Astrocyte (in vitro differentiated cells and primary cell): ENCODE measurements around the gene ACOX2. TPM values are rescaled to one million over a fixed set of nuclear protein-coding genes. Genes with fewer than 3 reads are reported as not detected.

Experiments
- DNase-seq: peaks from one replicate; pipeline ENCODE4 v3.0.0-alpha.2; 2010; ENCODE audit warnings: low read depth
- FAIRE-seq: peaks from 2 replicates; lab custom pipeline; 2011; peaks lifted over from hg19 to GRCh38; lab: Jason Lieb, UNC
- H2AFZ ChIP-seq: 2 replicates; pipeline ENCODE4 v1.6.0; 2012; ENCODE audit warnings: low read depth, low read length, inconsistent platforms
- H3K27ac ChIP-seq: 2 replicates; pipeline ENCODE4 v1.5.1; 2011; ENCODE audit warnings: low read depth, low read length, inconsistent platforms
- H3K27me3 ChIP-seq: 2 replicates; pipeline ENCODE4 v1.6.0; 2011; ENCODE audit warnings: low read length, inconsistent platforms; ENCODE audit not compliant: insufficient read depth
- H3K36me3 ChIP-seq: 2 replicates; pipeline ENCODE4 v1.5.1; 2011; ENCODE audit warnings: low read length, inconsistent platforms; ENCODE audit not compliant: insufficient read depth
- H3K4me1 ChIP-seq: 2 replicates; pipeline ENCODE4 v1.5.1; 2011; ENCODE audit warnings: low read length, inconsistent platforms; ENCODE audit not compliant: insufficient read depth
- H3K4me2 ChIP-seq: 2 replicates; pipeline ENCODE4 v1.6.0; 2012; ENCODE audit warnings: low read length, inconsistent platforms
- H3K4me3 ChIP-seq: 2 replicates; pipeline ENCODE4 v1.5.1; 2011; ENCODE audit warnings: low read depth, mild to moderate bottlenecking, low read length, inconsistent platforms; ENCODE audit not compliant: insufficient read depth
- H3K79me2 ChIP-seq: 2 replicates; pipeline ENCODE4 v1.6.0; 2012; ENCODE audit warnings: mild to moderate bottlenecking, low read length, inconsistent platforms; ENCODE audit not compliant: insufficient read depth
- H3K9ac ChIP-seq: 2 replicates; pipeline ENCODE4 v1.6.0; 2012; ENCODE audit warnings: mild to moderate bottlenecking, low read length, inconsistent platforms
- H3K9me3 ChIP-seq: 2 replicates; pipeline ENCODE4 v1.5.1; 2012; ENCODE audit warnings: low read depth, mild to moderate bottlenecking, low read length, inconsistent platforms; ENCODE audit not compliant: insufficient read depth
- H4K20me1 ChIP-seq: 2 replicates; pipeline ENCODE4 v1.6.0; 2012; ENCODE audit warnings: low read length, inconsistent platforms; ENCODE audit not compliant: insufficient read depth
- H3K27ac Mint-ChIP-seq: one replicate; pipeline ENCODE4 v1.8.0; 2021; ENCODE audit warnings: mild to moderate bottlenecking, mixed read lengths; ENCODE audit not compliant: unreplicated experiment
- H3K27me3 Mint-ChIP-seq: one replicate; pipeline ENCODE4 v1.8.0; 2021; ENCODE audit warnings: low read depth, mixed read lengths; ENCODE audit not compliant: unreplicated experiment
- H3K36me3 Mint-ChIP-seq: one replicate; pipeline ENCODE4 v1.8.0; 2021; ENCODE audit warnings: low read depth, mixed read lengths; ENCODE audit not compliant: unreplicated experiment
- H3K4me1 Mint-ChIP-seq: one replicate; pipeline ENCODE4 v1.8.0; 2021; ENCODE audit warnings: low read depth, mixed read lengths; ENCODE audit not compliant: unreplicated experiment
- H3K4me3 Mint-ChIP-seq: one replicate; pipeline ENCODE4 v1.8.0; 2021; ENCODE audit warnings: mild to moderate bottlenecking, moderate library complexity, mixed read lengths; ENCODE audit not compliant: unreplicated experiment
- H3K9me3 Mint-ChIP-seq: one replicate; pipeline ENCODE4 v1.8.0; 2021; ENCODE audit warnings: mild to moderate bottlenecking, mixed read lengths; ENCODE audit not compliant: unreplicated experiment
- EZH2 ChIP-seq: IDR thresholded peaks from 2 replicates; pipeline ENCODE4 v1.6.1; 2012; ENCODE audit warnings: mild to moderate bottlenecking, low read length, inconsistent platforms; ENCODE audit not compliant: insufficient read depth
- total RNA-seq: library from RNA; stranded (reverse); gene quantifications from 2 replicates; pipeline ENCODE4 v1.2.1, GENCODE V29; 2021
- TF ChIP-seq, protein P1 (sequence below): IDR thresholded peaks from 2 replicates; pipeline ENCODE4 v1.5.1; 2011; ENCODE audit warnings: low read depth, mild to moderate bottlenecking, inconsistent platforms, low read length, moderate library complexity; ENCODE audit not compliant: insufficient read depth

Gene ACOX2
- total RNA-seq, 1 donor from 2014 or later = 2.7 TPM

DNA sequence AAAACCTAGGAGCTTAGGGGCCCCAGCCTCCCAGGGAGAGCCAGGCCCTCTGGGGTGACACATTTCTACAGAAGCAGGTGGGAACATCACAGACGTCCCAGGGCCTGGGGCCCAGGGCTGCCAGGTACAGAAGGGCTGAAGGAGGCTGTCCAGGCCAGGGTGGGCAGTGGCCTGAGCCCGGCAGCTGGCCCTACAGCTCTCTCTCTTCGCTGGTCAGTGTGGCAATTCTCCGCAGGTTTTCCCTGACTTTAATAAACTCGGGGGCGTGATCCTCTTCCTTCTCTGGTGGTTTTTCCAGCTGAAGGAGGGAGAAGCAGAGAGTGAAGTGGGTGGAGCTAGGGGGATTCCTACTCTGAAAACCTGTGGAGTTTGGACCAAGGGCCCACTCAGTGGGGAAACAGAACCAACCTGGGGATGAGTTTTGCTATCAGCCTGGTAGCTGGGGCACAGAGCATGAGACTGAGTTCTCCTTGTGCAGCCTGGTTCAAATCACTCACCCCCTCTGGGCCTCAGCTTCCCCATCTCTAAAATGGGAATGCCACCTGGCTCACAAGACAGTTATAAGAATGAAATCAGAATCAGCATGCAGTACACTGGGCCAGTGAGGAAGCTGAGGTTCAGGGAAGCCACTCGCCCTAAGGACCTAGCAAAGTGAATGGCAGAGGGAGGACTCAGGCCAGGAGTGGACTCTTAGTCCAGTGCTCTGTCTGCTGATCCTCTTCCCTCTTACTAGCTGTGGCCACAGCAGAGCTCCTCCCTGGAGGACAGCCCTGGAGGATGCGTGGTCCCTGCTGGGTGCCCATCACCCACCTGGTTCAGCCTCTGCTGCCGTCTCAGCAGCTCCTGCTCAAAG is 29.6 kb upstream of the ACOX2 start:
- Histone ChIP-seq H3K4me3 (no peak overlapping the region), H2AFZ (no peak overlapping the region), H3K27me3 (no peaks in the 10 kb centered on the region), H3K9me3 (no peaks in the 10 kb centered on the region), H3K79me2 (no peaks in the 10 kb centered on the region), H3K9ac (no peak overlapping the region), H3K36me3 (no peaks in the 10 kb centered on the region), H3K4me1 (peaks cover 19% of the 10 kb centered on the region), H4K20me1 (no peaks in the 10 kb centered on the region), H3K27ac (no peak overlapping the region), H3K4me2 (no peak overlapping the region)
- TF ChIP-seq, protein P1, sequence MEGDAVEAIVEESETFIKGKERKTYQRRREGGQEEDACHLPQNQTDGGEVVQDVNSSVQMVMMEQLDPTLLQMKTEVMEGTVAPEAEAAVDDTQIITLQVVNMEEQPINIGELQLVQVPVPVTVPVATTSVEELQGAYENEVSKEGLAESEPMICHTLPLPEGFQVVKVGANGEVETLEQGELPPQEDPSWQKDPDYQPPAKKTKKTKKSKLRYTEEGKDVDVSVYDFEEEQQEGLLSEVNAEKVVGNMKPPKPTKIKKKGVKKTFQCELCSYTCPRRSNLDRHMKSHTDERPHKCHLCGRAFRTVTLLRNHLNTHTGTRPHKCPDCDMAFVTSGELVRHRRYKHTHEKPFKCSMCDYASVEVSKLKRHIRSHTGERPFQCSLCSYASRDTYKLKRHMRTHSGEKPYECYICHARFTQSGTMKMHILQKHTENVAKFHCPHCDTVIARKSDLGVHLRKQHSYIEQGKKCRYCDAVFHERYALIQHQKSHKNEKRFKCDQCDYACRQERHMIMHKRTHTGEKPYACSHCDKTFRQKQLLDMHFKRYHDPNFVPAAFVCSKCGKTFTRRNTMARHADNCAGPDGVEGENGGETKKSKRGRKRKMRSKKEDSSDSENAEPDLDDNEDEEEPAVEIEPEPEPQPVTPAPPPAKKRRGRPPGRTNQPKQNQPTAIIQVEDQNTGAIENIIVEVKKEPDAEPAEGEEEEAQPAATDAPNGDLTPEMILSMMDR = no peak
- TF ChIP-seq EZH2 = no peak
- FAIRE-seq (no peak), DNase-seq (no peak)
- Mint-ChIP-seq H3K9me3 (no peaks in the 10 kb centered on the region), H3K27ac (no peak overlapping the region), H3K4me3 (no peak overlapping the region), H3K4me1 (peaks cover 28% of the 10 kb centered on the region), H3K27me3 (peaks cover 2% of the 10 kb centered on the region), H3K36me3 (peaks cover 1% of the 10 kb centered on the region)

DNA sequence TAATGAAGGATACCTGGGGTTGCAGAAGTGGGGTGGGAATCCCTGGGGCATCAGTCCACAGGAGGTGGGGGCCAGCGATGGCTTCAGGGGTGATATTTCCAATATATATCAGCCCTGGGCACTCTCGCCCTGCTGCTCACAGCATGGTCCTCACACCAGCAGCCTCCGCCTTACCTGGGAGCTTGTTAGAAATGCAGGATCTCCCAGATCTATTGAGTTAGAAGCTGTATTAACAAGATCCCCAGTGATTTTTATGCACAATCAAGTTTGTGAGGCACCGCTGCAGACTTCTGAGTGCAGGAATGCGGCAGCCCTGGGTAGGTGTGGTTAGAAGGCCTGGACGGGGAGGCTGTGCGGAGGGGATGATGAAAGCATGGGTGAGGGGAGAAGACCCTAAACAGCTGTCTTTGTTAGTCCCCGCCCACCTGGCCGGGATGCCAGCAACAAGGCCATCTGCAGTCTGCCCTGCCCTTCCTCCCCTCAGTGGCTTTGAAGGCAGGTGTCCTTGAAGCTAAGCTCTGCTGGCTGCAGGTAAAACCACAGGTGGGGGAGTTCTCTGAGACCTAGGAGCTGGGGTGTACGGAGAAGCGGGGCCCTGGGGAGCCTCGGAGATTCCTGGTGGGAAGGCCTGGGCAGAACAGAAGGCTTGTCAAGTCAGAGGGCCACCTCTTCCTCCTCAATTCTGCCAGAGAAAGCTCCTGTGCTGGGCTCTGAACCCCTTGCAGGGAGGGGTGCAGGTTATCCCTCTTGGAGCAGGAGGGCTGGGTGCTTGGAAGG is 28.8 kb upstream of the ACOX2 start:
- H3K9me3 ChIP-seq = no peaks in the 10 kb centered on the region
- H4K20me1 ChIP-seq = no peaks in the 10 kb centered on the region
- H3K4me1 ChIP-seq = peaks cover 23% of the 10 kb centered on the region
- TF ChIP-seq EZH2 = no peak
- TF ChIP-seq, protein P1 = no peak
- no peak overlapping the region for H3K4me2 ChIP-seq
- H3K27ac ChIP-seq = no peak overlapping the region
- no peaks in the 10 kb centered on the region for H3K27me3 ChIP-seq
- no peak overlapping the region for H3K4me3 ChIP-seq
- Mint-ChIP-seq H3K9me3 (no peaks in the 10 kb centered on the region), H3K27ac (peak overlapping the region; percentile 18), H3K27me3 (peaks cover 2% of the 10 kb centered on the region), H3K36me3 (no peaks in the 10 kb centered on the region), H3K4me1 (peaks cover 33% of the 10 kb centered on the region), H3K4me3 (no peak overlapping the region)
- H3K79me2 ChIP-seq = no peaks in the 10 kb centered on the region
- no peak overlapping the region for H2AFZ ChIP-seq
- no peak overlapping the region for H3K9ac ChIP-seq
- DNase-seq = no peak
- no peaks in the 10 kb centered on the region for H3K36me3 ChIP-seq
- no peak for FAIRE-seq
